ENCODE data around the gene ATRNL1.
"Not testable (repeated sequence)": the region's sequence is repeated elsewhere in the genome, so short reads cannot be mapped to it uniquely, and the experiment has no call there.

ATRNL1 gene

DNA sequence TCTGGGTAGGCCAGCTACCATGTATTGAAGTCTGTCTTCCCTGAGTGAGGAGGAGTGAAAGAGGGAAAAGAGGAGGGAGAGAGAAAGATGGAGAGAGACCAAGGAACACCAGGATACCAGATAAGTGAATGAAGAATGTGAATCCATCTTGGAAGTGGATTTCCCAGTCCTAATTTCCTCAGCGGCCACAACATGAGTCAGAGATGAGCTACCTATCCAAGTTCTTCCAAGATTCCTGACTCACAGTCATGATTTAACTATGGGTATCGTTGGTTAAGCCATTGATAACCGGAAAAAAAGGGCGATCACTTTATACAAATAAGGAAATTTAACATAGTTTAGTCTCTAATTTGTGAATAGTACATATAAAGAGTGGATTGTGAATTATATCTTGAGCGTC lies 561.8 kb downstream of the ATRNL1 start:
- no peak for DNase-seq

DNA sequence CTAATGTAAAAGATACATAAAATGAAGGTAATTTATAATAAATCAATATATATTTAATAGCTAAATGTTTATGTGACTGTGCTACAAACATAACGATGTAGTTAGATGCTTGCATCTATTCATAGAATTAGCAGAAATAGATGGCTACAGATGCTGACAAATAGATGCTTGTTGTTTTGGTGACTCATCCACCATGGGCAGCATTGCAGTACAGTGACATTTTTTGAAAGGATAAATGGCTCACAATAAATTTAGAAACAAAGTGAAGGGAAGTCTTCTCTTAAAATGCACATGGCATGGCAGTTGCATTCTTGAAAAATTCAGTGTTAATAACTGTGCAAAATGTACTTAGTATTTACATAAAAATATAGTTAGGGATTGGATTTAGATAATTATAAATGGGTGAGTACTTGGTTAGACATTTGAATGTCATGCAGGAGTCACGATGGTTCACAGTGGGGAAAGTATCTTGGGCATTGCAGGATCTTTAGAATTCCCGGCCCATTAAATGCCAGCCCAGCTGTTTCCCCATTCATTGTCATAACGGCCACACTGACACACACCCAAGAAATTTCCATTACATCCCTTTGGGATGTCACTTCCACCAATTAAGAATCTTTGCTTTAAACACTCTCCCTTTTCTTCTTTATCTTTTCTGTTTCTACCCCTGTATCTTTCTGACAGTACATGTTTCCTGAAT lies 564.1 kb downstream of the ATRNL1 start:
- DNase-seq: no peak

DNA sequence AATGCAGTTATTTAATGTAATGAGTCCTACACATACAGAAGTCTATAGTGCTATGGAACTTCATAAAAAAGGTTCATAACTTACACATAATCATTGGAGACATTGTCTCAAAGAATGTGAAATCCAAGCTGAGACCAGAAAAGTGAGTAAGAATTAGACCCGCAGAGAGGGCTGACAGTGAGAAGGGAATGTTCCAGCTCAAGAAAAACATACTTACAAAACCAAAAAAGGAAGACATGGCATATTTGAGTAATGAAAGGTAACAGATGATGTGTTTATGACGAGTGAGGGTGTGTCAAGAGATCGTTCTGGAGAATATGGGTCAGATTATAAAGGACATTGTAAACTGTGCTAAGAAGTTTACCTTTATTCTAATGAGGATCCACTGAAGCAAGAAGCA lies 566.5 kb downstream of the ATRNL1 start:
- DNase-seq: no peak

DNA sequence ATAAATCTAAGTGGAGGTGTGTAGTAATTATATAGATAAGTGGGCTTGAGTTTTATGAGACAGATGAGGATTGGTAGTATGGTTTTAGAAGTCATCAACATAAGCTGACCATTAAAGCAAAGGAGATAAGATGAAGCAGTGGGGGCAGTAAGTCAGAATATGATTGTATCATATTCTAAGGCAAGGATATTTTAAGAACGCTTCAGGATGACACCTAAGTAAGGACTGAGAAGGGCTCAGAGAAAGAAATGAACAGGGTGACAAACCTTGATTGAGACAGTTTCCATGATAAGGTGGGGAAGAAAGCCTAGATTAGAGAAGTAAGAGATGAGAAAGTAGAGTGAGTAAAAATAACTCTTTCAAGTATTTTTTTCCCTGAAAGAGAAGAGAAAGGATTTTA lies 567.2 kb downstream of the ATRNL1 start:
- no peak for DNase-seq

DNA sequence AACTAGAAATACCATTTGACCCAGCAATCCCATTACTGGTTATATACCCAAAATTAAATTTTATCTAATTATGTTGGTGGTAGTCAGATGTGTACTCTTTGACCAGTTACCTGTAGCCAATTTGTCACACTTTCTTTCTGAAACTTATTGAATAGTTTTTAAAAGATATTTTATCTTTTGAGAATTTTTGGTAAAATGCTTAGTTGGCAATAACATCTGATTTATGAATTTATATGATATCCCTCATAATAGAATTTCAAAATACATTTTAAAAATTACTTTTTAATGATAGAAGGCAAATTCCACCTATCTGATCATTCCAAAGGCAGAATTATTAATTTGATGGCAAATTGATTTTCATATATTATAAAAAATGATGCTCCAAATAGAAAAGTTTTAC lies 569.3 kb downstream of the ATRNL1 start:
- no peak for DNase-seq

DNA sequence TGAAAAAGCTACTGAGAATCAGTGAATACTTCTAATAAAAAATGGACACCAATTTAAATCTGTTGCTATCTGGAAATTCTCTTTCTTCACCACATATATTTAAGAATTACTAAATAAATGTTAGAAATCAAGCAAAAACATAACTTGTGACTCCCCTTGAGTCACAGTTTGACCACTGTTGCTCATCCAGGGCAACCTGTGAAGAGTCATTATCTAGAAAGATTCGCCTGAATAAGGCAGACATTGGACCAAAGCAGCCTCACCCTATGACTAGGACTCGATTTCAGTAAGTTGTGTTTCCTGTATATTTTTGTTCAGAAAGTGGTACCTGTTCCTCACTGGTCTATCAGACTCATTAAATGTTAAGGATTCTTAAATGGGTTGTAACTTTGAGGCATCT lies 572.4 kb downstream of the ATRNL1 start:
- no peak for DNase-seq

DNA sequence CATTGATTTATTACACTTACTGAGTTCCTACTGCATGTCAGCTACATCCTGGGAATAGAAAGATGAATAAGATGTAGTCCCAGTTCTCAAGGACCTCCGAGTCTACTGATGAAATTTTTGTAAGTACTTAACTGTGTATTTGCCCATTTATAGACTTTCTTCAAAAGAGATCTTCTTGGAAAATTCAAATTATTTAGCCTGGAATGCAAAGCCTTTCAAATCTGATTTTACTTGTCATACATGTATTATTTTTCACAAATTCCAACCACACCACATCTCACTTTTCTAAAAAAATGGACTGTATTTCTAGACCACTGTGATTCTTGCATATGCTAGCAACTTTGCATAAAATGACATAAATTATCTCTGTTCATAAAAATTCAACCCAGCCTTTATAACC lies 581.3 kb downstream of the ATRNL1 start:
- no peak for DNase-seq

DNA sequence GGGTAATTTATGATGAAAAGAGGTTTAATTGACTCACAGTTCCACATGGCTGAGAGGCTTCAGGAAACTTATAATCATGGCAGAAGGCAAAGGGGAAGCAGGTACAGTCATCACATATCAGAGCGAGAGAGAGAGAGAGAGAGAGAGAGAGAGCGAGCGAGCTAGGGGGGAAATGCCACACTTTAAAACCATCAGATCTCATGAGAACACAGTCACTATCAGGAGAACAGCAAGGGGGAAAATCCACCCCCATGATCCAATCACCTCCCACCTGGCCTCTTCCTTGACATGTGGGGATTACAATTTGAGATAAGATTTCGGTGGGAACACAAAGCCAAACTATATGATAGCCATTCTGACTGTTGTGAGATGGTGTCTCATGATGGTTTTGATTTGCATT lies 603.6 kb downstream of the ATRNL1 start:
- DNase-seq: no peak

DNA sequence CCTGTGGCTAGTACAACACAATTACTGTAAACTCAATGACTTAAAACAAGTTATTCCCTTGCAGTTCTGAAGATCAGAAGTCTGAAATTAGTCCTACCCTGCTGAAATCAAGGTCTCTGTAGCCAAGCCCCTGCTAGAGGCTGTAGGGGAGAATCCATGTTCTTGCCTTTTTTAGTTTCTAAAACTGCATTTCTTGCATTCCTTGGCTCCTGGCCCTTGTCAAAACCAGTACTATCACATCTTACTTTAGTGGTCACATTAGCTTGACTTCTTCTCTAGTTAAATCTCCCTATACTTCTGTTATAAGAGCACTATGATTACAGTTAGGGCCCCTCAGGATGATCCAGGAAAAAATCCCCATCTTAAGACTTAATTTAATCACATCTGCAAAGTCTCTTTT lies 612.9 kb downstream of the ATRNL1 start:
- DNase-seq: no peak

DNA sequence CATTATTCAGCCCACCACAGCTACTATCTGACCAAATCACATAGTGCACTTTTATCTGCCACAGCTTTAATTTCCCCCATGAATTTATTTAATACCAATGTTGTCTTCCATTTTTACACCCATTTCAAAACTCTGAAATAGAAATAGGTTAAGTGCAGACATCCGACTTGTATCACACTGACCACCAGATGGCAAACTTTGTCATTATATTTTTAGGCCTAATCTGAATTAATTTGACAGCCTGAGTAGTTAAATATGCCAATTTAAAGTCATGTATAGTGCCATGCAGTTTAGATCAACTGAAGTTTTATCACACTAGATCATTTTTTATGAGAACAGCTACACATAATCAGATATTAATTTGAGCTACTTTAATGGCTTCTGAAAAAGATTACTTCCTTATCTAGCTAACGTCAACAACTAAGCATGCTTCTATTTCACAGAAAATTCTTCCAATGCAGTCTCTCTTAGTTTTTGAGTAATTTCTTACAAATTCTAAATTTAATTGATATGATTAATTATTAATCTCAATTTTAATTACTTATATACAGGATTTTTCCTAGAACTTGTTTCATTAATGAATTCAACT lies 613.4 kb downstream of the ATRNL1 start:
- no peak for DNase-seq

DNA sequence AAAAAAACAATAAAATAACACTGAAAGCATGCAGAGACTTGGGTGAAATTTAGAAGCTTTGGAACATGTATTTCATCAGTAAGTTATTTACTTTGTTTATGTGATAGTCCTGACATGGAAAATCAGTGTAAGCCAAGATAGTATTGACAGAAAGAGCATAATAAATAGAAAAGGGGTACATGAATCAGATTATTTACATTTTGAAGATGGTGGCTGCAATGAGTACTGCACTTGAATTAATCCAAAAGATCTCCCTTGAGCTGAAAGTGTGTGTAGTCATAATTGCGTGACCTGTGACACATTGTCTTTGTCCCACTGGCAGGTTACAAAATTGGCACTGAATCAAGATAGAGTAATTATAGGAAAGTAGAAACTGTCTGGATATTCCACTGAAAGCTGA lies 617.0 kb downstream of the ATRNL1 start:
- no peak for DNase-seq

DNA sequence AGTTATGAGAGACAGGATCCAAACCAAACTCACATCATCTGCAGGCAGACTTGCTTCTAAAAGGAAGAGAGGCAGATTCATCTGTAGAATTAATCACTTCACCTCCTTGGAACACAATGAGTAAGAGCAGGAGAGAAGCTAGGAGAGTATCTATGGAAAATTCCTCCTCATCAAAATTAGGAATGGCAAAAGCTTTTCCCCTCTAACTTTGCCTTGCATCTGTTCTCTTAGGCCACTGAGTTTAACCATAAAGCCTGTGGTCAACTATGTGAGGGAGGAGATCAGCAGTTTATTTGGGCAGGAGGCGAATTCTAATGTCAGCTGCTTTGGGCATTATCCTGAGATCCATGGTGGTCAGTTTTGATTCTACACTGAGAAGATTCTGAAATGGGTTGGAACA lies 618.1 kb downstream of the ATRNL1 start:
- no peak for DNase-seq

DNA sequence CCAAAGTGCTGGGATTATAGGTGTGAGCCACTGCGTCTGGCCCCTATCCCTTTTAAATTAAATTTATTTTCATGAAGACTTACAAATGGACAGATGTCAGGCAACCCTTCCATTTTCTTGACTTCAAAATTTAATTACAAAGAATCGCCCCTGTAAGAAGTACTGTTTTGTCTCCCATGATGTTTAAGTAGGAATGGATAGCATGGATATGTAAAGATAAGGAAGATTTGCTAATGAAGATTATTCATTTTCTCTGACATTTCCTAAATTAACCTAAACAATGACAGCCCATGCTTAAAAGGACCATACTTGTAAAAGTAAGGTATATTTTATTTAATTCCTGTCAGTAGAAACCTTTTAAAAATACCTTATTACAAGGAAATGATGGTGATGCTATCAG lies 627.0 kb downstream of the ATRNL1 start:
- no peak for DNase-seq

DNA sequence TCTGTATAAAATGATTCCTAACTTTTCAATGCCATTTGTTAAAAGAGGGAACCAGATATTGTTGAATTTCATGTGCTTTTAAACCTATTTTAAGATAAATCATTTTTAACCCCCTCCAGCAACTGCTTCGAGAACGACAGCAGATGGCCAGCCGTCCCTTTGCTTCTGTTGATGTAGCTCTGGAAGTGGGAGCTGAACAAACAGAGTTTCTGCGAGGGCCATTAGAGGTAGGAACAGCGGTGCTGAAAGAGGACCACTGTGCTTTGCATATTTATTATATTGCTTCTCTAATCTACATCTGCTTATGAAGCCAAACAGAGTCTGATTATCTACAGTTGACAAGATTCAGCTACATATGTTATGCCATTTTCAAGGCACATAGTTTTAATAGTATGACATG lies 634.0 kb downstream of the ATRNL1 start:
- DNase-seq: no peak

DNA sequence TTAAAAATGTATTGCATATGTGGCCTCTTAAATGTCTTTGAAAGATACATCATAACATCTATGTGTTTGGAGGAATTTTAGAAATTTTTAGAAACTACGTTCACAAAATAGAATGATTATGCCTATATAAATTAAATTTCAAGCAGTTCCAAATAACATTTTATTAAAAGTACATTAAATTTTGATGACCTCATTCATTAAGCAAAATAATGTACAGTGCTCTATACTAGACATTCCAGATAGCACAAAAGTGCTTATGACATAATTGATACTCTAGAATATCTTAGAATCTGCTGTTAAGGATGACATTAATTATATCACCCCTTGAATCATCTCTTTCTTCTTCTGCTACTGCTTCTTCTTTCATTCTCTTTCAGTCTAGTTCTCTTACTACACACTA lies 650.9 kb downstream of the ATRNL1 start:
- DNase-seq: no peak

DNA sequence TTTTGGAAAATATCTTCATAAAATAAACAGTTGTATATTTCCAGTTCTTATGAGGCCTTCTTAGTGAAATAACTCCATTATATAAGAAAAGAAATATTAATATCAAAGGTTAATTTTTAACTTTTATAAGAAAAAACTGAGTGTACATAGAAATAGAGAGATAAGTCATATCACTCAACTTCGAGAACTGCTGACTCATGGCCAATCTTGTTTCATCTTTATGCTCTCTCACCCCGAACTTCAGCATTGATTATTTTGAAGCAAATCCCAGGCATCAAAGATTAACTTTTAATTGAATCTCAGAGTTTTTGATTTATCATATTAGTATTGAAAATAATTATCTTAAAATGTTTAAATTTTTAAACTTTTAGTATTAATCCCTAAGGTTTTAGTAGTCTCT lies 652.8 kb downstream of the ATRNL1 start:
- DNase-seq: no peak

DNA sequence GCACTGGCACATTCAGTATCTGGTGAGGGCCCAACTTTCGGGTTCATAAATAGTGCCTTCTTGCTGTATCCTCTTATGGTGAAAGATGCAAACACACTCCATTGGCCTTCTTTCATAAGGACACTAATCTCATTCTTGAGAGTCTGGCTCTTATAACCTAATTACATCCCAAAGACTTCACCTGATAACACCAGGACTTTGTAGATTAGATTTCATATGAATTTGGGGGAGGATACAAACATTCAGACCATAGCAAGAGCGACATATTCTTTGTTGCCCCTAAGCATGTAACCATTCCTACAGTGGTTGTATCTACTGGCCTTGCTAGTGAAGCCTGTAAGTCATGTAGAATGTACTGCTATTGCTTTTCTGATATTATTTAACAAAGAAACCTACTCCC lies 654.6 kb downstream of the ATRNL1 start:
- no peak for DNase-seq

DNA sequence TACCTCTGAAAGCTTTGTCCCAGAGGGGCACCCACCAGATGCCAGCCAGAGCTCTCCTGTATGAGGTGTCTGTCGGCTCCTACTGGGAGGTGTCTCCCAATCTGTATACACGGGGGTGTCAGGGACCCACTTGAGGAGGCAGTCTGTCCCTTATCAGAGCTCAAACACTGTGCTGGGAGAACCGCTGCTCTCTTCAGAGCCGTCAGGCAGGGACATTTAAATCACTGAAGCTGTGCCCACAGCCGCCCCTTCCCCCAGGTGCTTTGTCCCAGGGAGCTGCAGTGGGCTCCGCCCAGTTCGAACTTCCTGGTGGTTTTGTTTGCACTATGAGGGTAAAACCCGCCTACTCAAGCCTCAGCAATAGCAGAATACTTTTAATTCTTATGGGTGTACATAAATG lies 665.3 kb downstream of the ATRNL1 start:
- not testable (repeated sequence) for DNase-seq

DNA sequence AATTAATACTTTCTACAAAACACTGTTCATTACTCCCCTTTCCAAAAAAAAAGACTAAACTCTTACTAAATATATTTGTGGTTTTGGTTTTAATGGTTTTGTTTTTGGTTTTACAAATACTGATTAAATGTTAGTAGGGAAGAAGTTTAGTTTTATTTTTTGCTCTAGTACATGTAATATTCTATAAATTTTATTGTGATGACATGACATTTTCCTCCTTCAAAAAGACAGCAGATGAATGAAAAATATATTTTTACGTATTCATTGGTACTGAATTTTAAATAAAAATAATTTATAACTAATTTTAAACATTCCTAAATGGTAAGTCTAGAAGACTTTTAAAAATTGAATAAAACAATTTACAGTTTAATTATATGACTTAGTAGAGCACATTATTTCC lies 667.0 kb downstream of the ATRNL1 start:
- DNase-seq: no peak

DNA sequence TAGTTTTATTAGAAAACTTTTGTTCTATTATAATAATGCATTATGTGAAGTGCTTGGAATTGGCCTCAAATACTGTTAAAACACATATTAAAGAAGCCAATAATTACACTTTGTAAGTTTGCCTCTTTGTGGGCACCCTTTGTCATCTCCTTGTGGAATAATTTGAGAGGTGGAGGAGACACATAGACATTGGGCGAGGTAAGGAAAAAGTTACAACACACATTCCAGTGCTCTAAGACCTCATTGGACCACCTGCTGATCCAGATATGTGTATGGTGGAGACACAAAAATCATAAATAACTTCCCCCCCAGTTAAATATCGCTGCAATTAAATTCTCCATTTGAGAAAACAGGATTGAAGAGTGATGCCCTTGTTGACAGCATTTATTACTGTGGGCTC lies 668.0 kb downstream of the ATRNL1 start:
- no peak for DNase-seq

DNA sequence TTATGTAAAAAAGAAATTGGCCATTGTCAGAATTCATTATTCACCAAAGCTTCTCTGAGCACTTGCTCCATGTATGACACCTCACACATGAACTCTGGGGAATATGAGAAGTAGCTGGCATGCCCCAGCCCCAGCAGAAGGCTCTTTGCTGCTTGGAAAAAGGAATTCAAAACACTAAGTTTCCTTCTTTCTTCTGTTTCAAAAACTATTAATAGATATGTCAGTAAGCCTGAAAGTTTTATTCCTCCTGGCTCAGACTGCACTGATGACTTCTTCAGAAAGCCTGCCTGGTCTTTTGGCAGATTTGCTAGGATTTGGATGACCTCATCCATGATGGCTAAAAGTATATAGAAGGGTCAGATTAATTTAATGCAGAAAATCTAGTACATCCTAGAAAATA lies 668.9 kb downstream of the ATRNL1 start:
- DNase-seq: no peak

DNA sequence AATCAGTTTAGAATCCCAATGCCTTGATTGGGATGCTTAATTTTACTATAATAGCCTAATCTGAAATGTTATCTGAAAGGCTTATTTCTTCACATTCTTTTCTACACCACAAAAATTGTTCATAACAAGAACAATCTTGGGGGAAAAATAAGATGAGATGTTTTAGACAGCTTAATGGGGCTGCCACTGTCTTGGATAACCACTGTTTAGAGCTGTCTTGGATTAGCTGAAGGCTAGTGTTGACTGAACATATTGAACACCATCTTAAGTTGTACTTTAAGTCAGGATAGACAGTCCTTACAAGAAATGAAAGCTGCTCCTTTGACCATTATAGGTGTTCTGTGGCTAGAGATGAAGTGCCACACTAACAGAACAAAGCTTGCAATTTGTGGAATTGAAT lies 678.6 kb downstream of the ATRNL1 start:
- no peak for DNase-seq

DNA sequence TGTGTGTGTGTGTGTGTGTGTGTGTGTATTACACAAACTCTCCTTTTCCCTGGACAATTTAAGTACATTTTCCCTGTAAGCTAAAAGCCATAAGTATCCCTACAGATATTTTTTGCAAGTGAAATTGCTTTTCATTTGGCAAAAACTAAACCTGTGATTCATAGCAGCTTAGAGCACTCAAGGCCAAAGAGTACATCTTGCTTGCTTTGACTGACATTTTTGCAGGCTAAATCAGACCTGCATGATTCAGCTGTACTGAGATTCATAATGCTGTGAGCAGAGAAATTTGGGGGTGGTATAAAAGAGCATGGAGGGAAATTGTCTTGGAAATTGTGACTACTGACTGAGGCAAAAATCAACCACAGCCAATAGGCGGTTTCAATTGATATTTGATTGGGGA lies 679.4 kb downstream of the ATRNL1 start:
- no peak for DNase-seq

DNA sequence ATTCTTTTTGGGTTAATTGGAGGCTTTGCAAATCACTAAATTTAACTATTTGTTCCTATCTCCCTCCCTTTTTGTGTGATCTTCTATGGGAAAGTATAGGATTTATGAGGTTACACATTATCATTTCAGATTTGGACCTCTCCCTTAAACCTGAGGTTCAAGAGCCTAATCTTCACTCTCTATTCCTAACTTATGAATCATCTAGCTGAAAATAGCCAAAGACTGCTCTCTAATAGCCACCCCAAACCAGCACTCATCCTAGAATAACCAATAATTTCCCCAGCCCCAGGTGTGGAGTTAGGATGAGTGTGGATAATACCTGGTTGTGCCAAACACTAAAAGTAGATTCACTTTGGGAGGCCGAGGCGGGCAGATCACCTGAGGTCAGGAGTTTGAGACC lies 680.7 kb downstream of the ATRNL1 start:
- DNase-seq: no peak

DNA sequence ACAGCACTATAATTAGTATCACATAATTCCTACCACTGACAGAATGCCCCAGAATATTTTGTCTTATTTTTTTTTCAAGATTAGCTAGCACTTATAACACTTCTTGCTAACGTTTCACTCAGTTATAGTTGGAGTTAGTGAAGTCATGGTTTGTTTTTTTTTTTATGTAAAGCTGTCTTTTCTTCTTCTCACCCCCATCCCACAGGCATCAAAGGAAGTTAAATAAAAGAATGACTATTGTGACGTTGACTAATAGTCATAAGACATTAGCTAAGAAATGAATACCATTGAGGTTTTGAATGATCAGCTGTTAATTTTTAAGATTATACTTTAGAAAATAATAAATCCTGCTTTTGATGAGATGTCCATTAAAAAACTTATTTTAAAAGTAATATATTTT lies 681.6 kb downstream of the ATRNL1 start:
- no peak for DNase-seq

Data from stimulated activated CD4-positive, alpha-beta T cell treated with anti-CD3 and anti-CD28 coated beads, Interleukin-4, amount 100 ng/mL, for 4 hours (primary cell).